ENCODE data around the gene EFNA5.
A peak's percentile ranks its signal among the peaks of the same experiment; 100 is the strongest.

EFNA5 gene

GRCh38 chr5:107601076-107601475 lies 69.7 kb downstream of the EFNA5 start:
- no peak for DNase-seq

GRCh38 chr5:107598958-107599357 lies 71.8 kb downstream of the EFNA5 start:
- DNase-seq, result no peak

- no peak for DNase-seq
Observed at GRCh38 chr5:107597803-107598202, 72.9 kb downstream of the EFNA5 start.

GRCh38 chr5:107597247-107597646 lies 73.5 kb downstream of the EFNA5 start:
- DNase-seq, result no peak

GRCh38 chr5:107594253-107595045 lies 76.3 kb downstream of the EFNA5 start:
- DNase-seq, result no peak

- peak; percentile 52 for DNase-seq
Observed at GRCh38 chr5:107593009-107593408, 77.7 kb downstream of the EFNA5 start.

- DNase-seq, result no peak
Observed at GRCh38 chr5:107592515-107592914, 78.2 kb downstream of the EFNA5 start.

- no peak for DNase-seq
Observed at GRCh38 chr5:107590686-107591085, 80.1 kb downstream of the EFNA5 start.

- DNase-seq, result no peak
Observed at GRCh38 chr5:107589520-107590193, 81.1 kb downstream of the EFNA5 start.

GRCh38 chr5:107582625-107583024 lies 88.1 kb downstream of the EFNA5 start:
- no peak for DNase-seq

- DNase-seq, result no peak
Observed at GRCh38 chr5:107580889-107581820, 89.6 kb downstream of the EFNA5 start.

GRCh38 chr5:107578051-107578635 lies 92.6 kb downstream of the EFNA5 start:
- no peak for DNase-seq

GRCh38 chr5:107577394-107577950 lies 93.3 kb downstream of the EFNA5 start:
- DNase-seq, result no peak

GRCh38 chr5:107576736-107577393 lies 93.9 kb downstream of the EFNA5 start:
- no peak for DNase-seq

- DNase-seq, result no peak
Observed at GRCh38 chr5:107576155-107576554, 94.6 kb downstream of the EFNA5 start.

GRCh38 chr5:107574287-107574686 lies 96.5 kb downstream of the EFNA5 start:
- no peak for DNase-seq

GRCh38 chr5:107572715-107573368 lies 97.9 kb downstream of the EFNA5 start:
- no peak for DNase-seq

GRCh38 chr5:107571621-107572536 lies 98.9 kb downstream of the EFNA5 start:
- DNase-seq, result peak; percentile 55

- no peak for DNase-seq
Observed at GRCh38 chr5:107570805-107571531, 99.8 kb downstream of the EFNA5 start.

GRCh38 chr5:107570181-107570580 lies 100.6 kb downstream of the EFNA5 start:
- DNase-seq, result no peak

Measured in NCI-H524 treated with DMSO at 0.1 percent for 48 hours (cell line).